ENCODE data around the gene TSPEAR.

- TF ChIP-seq CTCF (IDR thresholded peaks at IDR 0.05) (no peak), ZFX (IDR thresholded peaks at IDR 0.05; ENCODE audit: borderline replicate concordance) (no peak)
Observed at GRCh38 chr21:44687671-44688070, 23.7 kb downstream of the TSPEAR start.

All from 22Rv1 (cell line).